ENCODE measurements around the gene SLC17A9.

Gene SLC17A9

DNA sequence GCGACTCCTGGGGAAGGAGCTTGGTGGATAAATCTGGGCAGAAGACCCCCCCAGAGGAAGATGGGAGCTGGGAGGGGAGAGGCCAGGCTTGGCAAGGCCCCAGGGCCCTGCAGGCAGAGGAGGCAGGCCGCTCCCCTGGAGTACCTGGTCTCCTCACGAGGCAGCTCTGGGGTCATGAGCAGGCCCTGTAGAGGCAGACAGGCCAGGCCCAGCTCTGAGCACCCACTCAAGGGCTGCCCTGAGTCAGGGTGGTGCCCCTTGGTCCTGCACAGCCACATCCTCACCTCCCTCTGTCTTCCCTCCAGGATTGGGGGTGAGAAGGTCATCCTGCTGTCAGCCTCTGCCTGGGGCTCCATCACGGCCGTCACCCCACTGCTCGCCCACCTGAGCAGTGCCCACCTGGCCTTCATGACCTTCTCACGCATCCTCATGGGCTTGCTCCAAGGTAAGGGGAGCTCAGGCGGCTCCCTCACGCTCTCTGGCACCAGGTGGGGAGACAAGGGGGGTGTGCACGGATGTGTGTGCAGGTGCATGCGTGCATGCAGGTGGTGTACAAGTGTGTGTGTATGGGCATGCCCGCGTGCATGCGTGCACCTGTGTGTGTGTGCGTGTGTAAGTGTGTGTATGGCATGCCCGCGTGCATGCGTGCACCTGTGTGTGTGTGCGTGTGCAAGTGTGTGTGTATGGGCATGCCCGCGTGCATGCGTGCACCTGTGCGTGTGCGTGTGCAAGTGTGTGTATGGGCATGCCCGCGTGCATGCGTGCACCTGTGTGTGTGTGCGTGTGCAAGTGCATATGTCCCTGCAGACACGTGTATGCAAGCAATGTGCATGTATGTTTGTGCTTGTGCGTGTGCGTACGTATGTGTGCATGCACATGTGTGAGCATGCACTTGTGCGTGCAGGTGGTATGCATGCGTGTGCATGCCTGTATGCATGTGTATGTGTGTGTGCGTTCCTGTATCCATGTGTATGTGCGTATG is 4.9 kb downstream of the SLC17A9 start:
- no peak for DNase-seq

DNA sequence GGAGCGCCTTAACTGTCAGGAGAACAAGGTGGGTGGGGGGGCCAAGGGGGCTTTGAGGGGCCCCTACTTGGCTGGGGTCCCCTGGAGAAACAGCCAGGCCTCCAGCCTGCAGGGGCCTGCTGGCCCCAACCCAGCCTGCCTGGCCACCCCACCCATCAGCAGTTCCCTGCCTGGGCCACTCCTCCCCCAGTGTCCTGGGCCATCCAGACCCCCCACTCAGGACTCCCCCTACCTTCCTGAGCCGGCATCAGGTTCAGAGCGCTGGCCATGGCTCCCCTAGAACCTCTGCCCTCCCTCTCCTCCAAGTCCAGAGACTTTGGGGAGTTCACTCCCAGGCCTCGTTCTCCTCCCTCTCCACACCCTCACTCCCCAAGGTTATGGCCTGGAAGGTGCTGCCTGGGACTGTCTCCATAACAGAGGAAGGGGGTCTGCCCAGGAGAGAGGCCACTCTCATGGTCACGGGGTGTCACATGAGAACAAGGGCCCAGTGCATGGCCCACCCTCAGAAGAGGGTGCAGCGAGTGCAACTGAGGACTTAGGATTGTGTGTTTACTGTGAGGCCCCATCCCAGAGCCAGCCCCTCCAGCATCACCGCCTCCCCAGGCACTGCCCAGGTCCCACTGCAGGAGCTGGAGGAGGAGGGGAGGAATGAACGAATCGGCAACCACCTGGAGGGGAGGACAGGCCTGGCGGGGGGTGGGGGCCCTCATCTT is 6.0 kb downstream of the SLC17A9 start:
- no peak for DNase-seq

DNA sequence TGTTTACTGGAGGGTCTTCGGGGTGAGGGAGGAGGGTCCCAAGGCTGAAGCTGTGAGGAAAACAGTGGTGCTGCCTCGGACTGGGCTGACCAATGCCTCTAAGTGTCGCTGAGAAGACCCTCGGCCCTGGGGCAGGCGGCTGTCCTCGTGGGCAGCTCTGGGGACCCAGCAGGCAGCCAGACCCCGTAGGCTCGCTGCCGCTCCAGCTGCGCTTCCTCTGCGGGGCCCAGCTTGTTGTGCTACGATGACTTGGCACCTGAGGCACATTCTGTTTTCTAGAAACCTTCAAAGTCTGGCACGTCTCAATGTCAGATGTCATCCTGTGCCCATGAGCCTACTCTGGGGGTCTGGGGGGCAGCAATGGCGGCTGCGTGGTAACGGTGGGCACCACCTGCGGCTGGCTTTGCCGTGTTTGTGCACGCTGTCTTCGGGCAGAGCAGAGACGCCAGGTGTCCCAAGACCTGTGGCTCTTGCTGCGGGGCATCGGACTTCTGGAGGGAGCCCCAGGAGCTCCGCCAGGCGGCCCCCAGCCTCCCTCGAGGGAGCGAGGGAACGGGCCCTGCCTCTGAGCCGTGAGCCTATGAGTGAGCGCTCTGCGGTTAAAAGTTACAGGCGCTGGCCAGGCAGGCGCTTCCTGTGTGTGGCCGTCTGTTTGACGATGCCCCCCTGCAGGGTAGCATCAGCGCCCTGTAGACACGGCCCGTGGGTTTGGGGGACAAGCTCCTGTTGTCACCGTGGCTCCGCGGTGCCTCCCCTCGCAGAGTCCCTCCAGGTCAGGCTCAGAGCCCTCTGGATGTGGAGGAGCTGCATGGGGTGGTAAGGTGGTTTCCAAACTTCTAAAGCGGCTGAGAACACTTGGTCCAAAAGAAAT is 6.8 kb downstream of the SLC17A9 start:
- no peak for DNase-seq

DNA sequence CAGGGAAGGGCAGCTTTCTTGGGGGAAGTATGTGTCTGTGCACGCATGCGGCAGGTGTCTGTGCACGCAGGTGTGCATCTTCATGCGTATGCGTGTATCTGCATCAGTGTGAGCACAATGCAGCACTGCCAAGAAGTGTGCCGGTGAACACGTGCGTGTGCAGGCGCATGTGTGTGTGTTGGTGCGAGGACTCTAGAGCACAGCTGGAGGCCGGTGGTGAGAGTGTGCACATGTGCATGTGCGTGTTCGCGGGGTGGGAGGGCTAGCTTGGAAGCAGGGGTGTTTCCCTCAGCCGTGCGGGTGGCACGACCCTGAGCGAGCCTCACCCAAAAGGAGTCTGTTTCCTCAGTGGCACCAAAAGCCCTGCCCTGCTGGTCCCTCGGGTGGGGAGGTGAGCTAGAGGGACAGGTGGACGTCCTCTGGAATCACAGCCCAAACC is 7.5 kb downstream of the SLC17A9 start:
- DNase-seq = no peak

DNA sequence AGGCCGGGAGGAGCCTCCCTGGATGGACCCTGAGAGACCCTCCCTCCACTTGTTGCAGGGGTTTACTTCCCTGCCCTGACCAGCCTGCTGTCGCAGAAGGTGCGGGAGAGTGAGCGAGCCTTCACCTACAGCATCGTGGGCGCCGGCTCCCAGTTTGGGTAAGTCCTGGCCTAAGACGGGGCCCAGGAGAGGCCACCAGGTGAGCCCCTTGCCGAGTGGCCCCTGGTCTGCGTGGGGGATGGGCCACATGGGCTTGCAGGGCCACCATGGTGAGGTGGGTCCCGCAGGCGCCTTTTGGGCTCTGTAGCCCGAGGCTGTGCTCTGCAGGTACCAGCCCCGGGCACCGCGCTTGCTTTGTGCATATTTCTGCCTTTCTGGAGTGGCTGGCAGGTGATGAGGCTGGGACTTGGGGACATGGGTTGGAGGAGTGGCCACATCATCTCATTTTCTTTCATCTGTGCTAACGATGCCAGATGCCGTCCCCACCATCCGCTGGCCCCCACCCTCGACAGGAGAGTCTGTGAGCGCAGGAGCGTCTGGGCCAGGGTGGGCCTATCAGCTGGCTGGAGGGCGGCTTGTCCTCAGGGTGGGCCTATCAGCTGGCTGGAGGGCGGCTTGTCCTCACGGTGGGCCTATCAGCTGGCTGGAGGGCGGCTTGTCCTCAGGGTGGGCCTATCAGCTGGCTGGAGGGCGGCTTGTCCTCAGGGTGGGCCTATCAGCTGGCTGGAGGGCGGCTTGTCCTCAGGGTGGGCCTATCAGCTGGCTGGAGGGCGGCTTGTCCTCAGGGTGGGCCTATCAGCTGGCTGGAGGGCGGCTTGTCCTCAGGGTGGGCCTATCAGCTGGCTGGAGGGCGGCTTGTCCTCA is 8.2 kb downstream of the SLC17A9 start:
- peak; percentile 46 for DNase-seq

DNA sequence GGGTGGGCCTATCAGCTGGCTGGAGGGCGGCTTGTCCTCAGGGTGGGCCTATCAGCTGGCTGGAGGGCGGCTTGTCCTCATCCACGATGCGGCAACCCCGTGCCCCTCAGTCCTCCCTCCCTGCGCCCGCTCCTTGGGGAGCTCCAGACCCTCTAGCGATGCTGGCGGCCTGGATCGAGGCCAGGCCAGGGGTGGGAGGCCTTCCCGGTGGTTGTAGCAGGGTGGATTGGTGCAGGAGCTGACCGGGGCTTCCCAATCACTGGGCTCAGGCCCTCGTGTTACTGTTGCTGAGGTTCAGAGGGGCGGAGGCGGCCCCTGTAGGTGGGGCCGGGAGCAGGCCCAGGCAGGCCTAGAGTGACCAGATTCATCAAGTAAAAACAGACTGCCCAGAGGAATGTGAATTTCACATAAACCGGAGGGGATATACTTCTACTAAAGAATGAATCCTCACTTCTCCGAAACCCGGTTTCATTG is 8.8 kb downstream of the SLC17A9 start:
- DNase-seq = no peak

DNA sequence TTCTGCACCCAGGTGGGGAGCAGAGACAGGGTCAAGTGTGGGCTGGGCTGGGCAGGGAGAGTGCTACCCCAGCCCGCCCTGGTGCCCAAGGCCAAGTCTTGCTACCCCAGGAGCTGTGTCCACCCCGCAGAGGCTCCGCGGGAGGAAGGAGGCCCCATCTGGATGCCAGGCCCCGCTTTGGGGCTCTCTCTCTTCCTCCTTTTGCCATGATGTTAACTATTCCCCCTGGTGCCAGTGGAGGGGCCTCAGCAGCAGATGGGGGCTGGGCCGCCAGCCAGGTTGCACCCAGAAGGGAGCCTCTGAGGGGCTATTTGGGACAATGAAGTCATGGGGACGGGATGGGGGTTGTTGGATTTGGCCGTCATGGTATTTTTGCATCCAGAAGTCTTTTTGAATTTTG is 9.3 kb downstream of the SLC17A9 start:
- no peak for DNase-seq

DNA sequence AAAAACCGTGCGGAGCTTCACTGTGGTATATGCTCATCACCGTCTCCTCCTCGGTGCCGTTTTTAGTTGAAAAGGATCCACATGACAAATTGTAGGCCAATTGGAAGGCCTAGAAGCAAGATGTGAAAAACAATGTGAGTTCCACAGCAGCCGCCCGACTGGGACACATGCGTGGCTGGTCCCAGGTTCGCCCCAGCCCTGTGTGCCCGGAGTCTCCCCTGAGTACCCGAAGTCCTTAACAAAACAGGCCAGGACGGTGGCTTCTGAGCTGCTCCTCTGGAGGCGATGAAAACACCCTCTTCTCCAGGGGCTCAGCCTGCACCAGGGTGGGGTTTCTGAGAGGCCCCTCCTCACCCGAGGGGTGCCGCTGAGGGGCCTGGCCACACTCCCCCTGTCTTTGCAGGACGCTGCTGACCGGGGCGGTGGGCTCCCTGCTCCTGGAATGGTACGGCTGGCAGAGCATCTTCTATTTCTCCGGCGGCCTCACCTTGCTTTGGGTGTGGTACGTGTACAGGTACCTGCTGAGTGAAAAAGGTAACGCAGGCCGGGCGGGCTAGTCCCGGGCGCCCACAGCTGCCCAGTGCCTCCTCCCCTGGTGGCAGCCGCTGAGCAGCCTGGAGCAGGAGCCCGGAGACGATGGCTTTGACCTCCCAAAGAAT is 9.8 kb downstream of the SLC17A9 start:
- no peak for DNase-seq

DNA sequence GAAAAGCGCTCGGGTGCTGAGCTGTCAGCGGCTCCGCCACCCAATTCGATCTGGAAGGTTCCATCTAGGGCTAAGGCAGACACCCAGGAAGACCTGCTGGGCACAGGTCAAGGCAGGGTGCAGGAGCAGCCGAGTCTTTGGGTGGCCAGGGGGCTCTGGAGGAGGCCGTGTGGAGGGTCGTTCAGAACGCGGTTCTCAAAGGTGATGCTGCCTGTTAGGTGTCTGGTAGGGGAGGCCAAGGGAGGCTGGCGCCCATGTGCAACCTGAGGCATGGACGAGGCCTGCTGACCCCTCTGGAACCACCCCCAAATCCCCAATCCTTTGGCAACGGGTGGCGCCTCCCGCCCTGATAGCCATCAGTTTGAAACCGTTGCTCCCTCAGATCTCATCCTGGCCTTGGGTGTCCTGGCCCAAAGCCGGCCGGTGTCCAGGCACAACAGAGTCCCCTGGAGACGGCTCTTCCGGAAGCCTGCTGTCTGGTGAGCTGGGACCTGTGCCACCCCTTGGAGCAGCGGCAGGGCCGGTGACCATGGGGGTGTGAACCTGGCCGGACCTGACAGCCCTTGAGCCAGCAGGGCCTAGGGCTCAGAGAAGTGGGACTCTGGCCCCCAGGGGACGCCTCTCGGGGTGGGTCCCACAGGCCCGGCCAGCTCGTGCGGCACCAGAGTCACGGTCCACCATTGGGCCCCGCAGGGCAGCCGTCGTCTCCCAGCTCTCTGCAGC is 10.5 kb downstream of the SLC17A9 start:
- no peak for DNase-seq

DNA sequence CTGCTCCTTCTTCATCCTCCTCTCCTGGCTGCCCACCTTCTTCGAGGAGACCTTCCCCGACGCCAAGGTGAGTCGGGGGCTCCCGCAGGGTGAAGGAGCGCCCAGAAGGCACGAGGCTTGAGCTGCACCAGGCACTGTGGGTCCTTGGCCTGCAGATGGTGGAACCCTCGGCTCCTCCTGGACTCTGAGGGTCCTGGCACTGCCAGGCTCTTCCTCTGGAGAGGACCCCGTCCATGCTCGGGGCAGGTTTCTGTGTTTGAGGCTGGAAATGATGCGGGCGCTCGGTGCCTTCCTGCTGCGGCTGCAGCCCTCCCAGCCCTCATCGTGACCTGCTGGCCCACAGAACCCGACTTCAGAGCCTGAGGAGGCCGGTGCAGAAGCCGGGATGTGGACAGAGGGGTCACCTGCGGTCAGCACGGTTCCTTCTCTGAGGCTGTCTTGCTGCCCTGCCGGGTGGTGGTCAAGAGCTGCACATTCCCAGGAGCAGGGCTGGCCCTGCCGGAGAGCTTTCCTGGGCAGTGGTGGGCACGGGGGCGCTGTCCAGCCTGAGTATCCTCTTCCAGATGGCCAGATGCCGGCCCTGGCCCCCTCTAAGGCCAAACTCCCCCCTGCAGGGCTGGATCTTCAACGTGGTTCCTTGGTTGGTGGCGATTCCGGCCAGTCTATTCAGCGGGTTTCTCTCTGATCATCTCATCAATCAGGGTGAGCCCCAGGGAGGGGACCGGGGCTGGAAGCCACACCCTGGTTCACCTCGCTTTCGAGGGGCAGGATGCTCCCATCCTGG is 11.3 kb downstream of the SLC17A9 start:
- no peak for DNase-seq

DNA sequence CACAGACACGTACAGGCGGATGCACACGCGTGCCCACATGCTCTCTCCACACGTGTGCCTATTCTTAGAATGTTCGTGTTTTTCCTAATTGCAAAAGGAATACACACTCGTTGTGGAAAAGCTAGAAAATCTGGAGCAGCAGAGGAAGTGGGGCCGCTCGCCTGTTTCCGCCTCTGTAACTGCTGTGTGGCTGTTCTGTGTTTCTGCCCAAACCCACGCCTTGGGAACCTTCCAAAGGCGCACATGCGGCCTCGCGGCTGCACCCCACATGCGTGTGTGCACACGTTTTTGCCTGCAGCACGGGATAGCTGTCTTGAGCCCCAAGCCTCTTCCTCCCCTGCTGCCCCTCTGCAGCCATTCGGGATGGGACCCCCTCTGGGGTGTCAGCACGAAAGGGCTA is 12.2 kb downstream of the SLC17A9 start:
- DNase-seq = no peak

DNA sequence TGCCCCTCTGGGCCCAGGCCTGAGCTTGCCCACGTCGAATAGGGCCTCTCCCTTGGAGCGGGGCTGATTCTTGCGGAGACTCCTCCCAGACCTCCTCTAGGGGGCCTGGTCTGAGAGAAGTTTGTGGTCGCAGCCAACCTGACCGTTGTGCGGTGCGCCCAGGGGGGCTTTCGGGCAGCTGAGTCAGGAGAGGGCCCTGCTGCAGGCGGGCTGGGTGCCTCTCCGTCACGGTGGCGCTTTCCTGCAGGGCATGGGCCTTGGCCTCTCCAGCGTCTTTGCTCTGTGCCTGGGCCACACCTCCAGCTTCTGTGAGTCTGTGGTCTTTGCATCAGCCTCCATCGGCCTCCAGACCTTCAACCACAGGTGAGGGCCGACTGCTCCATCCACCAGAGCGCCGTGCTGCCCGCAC is 12.9 kb downstream of the SLC17A9 start:
- DNase-seq = no peak

DNA sequence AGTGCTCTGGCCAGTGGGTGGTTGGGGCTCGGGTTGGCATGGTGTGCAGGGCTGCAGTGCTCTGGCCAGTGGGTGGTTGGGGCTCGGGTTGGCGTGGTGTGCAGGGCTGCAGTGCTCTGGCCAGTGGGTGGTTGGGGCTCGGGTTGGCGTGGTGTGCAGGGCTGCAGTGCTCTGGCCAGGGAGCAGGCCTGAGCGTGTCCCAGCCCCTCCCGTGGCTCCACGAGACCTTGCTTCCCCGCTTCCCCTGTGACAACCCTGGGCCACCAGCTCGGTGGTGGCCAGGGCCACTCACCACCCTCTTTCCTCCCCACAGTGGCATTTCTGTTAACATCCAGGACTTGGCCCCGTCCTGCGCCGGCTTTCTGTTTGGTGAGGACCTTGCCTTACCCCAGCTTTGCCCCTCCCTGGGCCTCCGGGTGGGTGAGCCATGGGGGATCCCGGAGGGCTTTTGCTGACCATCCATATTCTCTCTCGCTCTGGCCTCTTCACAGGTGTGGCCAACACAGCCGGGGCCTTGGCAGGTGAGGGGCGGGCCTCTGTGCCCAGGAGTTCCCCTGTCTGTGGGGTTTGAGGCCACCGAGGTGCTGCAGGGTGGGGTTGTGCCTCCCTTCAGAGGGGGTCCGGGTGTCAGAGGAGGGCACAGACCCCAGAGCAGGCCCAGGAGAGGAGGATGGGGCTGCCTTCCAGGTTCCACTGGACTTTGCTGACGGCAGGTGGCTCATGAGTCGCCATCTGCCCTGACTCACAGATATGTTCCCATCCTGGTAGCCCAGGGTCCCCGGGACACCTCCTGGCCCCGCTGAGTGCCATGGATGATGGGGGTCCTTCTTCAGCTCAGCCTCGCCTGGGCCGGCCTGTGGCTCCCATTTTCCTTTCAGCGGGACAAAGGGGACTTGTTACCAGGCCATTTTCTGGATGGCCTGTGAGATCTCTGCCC is 14.0 kb downstream of the SLC17A9 start:
- DNase-seq = no peak

DNA sequence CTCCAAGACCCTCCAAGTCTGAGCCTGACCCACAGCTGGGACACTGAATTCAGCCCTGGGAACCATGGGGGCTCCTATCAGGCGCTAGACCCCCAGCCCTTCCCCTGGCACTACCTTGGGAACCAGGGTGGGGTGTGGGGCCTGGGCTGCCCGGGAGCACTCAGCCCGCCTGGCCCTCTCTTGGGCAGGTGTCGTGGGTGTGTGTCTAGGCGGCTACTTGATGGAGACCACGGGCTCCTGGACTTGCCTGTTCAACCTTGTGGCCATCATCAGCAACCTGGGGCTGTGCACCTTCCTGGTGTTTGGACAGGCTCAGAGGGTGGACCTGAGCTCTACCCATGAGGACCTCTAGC is 14.6 kb downstream of the SLC17A9 start:
- no peak for DNase-seq

DNA sequence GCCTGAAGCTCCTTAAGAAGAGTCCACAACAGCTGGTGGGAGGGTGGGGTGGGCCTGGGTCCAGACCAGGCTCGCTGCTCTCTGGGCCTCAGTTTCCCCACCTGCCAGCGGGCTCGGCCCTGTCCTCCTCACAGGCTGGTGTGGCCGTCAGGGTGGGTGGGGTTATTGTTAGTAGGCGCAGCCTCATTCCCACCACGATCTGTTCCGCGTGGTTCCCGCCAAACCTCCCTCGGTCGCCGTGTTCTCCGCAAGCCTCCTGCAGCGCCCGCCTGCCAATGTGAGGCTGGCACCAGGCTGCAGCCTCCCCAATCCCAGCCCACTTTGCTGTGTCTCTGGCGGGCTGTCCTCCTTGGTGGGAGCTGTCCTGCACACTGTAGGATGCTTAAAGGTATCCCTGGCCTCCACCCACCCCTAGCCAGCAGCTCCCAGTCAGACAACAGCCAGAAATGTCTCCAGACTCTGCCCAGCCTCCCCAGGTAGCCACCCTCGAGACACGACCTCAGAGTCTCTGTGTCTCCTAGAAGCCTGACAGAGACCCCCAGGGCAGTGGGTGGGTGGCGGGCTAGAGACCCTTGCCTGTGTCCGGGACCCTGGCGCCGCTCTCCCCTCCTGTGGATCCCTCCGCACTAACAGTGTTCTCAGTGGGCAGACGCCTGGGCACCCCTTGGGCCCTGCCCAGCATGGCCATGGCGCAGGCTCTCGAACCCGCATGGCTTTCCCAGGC is 15.3 kb downstream of the SLC17A9 start:
- no peak for DNase-seq

DNA sequence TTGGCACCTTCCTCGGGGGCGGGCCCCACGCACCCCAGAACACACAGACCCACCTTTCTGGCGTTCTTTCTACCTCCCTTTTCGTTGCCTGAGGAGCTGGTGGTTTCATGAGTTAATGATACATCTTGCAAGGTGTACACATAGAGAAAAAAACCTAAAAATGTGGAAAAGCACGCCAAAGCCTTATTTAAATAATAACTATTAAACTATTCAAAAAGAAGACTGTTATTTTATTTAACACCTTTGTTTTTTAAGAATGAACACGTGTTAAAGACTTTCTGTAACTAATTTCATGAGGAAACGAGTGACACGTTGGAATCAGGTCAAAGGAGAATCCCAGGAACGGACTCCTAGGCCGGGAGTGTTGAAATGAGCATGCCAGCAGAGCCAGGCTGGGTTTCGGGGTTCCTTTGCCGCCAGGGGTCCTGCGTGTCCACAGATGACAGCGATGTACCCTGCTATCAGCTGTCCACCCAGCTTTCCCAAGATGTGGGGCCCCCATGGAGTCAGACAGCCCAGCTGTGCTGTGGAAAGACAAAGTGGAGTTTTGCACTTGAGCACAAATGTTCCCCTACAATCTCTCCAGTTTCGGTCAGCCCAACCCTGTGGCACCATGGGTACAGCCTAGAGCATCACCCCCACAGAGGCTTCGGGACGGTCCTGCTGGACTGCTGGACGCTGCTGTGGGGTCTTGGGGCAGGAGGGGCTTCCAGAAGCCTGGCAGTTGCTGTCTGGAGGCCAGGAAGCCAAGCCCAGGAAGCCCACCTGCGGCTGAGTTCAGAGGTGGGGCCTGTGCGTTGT is 16.1 kb downstream of the SLC17A9 start:
- DNase-seq = no peak

DNA sequence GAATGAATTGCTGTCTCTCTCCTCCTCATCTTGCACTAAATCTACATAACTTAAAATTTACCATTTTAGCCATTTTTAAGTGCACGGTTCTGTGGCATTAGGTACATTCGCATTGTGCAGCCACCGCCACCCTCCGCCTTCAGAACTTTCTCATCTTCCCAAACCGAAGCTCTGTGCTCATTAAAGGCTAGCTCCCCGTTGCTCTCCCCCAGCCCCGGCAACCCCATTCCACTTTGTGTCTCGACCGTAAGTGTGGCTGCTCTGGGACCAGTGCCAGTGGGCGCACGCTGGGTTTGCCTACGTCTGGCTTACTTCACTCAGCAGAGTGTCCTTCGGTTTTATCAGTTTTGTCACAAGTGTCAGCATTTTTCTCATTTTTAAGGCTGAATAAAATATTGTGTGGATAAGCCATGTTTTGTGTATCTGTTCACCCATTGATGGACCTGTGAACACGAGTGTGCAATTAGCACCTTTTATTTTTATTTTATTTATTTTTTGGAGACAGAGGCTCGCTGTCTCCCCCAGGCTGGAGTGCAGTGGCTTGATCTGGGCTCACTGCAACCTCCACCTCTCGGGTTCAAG is 16.8 kb downstream of the SLC17A9 start:
- DNase-seq = no peak
